22Rv1 (cell line): ENCODE measurements around the gene CDYL.

ENCODE experiments used
- ZFX ChIP-seq: fragments of 450-650 bp; IDR thresholded peaks from 2 replicates; pipeline ENCODE4 v1.6.1; 2017; ENCODE audit warnings: antibody characterized with exemption, borderline replicate concordance
- TF ChIP-seq, protein P1 (sequence below): fragments of 450-650 bp; IDR thresholded peaks from 2 replicates; pipeline ENCODE4 v1.5.1; 2017; ENCODE audit warnings: mild to moderate bottlenecking

GRCh38 chr6:4904461-4905025, 128.3 kb downstream of the CDYL start:
- TF ChIP-seq, protein P1, sequence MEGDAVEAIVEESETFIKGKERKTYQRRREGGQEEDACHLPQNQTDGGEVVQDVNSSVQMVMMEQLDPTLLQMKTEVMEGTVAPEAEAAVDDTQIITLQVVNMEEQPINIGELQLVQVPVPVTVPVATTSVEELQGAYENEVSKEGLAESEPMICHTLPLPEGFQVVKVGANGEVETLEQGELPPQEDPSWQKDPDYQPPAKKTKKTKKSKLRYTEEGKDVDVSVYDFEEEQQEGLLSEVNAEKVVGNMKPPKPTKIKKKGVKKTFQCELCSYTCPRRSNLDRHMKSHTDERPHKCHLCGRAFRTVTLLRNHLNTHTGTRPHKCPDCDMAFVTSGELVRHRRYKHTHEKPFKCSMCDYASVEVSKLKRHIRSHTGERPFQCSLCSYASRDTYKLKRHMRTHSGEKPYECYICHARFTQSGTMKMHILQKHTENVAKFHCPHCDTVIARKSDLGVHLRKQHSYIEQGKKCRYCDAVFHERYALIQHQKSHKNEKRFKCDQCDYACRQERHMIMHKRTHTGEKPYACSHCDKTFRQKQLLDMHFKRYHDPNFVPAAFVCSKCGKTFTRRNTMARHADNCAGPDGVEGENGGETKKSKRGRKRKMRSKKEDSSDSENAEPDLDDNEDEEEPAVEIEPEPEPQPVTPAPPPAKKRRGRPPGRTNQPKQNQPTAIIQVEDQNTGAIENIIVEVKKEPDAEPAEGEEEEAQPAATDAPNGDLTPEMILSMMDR: no peak
- no peak for TF ChIP-seq ZFX
